ENCODE data around the gene EGF. TPM values are rescaled to one million over a fixed set of nuclear protein-coding genes. Genes with fewer than 3 reads are reported as not detected.

Gene EGF
- total RNA-seq, 3 donors from 2014 or later: 1.6 to 2.6 (median 2.5) TPM

- H3K9me3 ChIP-seq: no peaks in the 10 kb centered on the region
- no peaks in the 10 kb centered on the region for H3K36me3 ChIP-seq (ENCODE audit: low read depth)
- ATAC-seq (peak; percentile 18), DNase-seq (no peak)
- TF ChIP-seq CTCF (IDR thresholded peaks at IDR 0.05): no peak
- no peaks in the 10 kb centered on the region for H3K4me1 ChIP-seq (ENCODE audit: low read depth)
- intact Hi-C loops (cut with DNase I, micrococcal nuclease): no loop called here
- no peak overlapping the region for H3K4me3 ChIP-seq
These were observed 77.9 kb downstream of the EGF start for GRCh38 chr4:109990261-109991257.

GRCh38 chr4:109993116-109993515 lies 80.4 kb downstream of the EGF start:
- Histone ChIP-seq H3K36me3 (ENCODE audit: low read depth) (no peaks in the 10 kb centered on the region), H3K4me1 (ENCODE audit: low read depth) (no peaks in the 10 kb centered on the region), H3K9me3 (no peaks in the 10 kb centered on the region), H3K4me3 (no peak overlapping the region)
- DNase-seq (no peak), ATAC-seq (no peak)
- intact Hi-C loops (cut with DNase I, micrococcal nuclease): no loop called here
- no peak for TF ChIP-seq CTCF (IDR thresholded peaks at IDR 0.05)

GRCh38 chr4:109994415-109994827 lies 81.7 kb downstream of the EGF start:
- intact Hi-C loops (cut with DNase I, micrococcal nuclease): no loop called here
- Histone ChIP-seq H3K9me3 (no peaks in the 10 kb centered on the region), H3K36me3 (ENCODE audit: low read depth) (no peaks in the 10 kb centered on the region), H3K4me3 (no peak overlapping the region), H3K4me1 (ENCODE audit: low read depth) (no peaks in the 10 kb centered on the region)
- TF ChIP-seq CTCF (IDR thresholded peaks at IDR 0.05): no peak
- no peak for DNase-seq
- ATAC-seq: peak; percentile 68

- H3K36me3 ChIP-seq (ENCODE audit: low read depth): no peaks in the 10 kb centered on the region
- no peaks in the 10 kb centered on the region for H3K9me3 ChIP-seq
- intact Hi-C loops (cut with DNase I, micrococcal nuclease): no loop called here
- no peak overlapping the region for H3K4me3 ChIP-seq
- H3K4me1 ChIP-seq (ENCODE audit: low read depth): no peaks in the 10 kb centered on the region
- no peak for ATAC-seq
- DNase-seq: no peak
- TF ChIP-seq CTCF (IDR thresholded peaks at IDR 0.05): no peak
These were observed 83.8 kb downstream of the EGF start for GRCh38 chr4:109996526-109996925.

GRCh38 chr4:109998867-109999584 lies 86.3 kb downstream of the EGF start:
- TF ChIP-seq CTCF (IDR thresholded peaks at IDR 0.05): peak; percentile 35
- no peak overlapping the region for H3K4me3 ChIP-seq
- DNase-seq (peak in 1 of 3 donors; percentile 69), ATAC-seq (peak; percentile 83)
- no peaks in the 10 kb centered on the region for H3K4me1 ChIP-seq (ENCODE audit: low read depth)
- intact Hi-C loops (cut with DNase I, micrococcal nuclease): loop anchor here in 1 of 2 donors (2.0 kb wide), 1 partner anchor 518 kb away; no protein-coding TSS in a partner anchor
- no peaks in the 10 kb centered on the region for H3K36me3 ChIP-seq (ENCODE audit: low read depth)
- no peaks in the 10 kb centered on the region for H3K9me3 ChIP-seq

Data from mucosa of descending colon (tissue), 3 donors.